ENCODE results near the gene ZNF829. TPM values are rescaled to one million over a fixed set of nuclear protein-coding genes. Genes with fewer than 3 reads are reported as not detected.

Gene ZNF829
- total RNA-seq, 1 experiment from 2014 or later, result 6.4 TPM

DNA sequence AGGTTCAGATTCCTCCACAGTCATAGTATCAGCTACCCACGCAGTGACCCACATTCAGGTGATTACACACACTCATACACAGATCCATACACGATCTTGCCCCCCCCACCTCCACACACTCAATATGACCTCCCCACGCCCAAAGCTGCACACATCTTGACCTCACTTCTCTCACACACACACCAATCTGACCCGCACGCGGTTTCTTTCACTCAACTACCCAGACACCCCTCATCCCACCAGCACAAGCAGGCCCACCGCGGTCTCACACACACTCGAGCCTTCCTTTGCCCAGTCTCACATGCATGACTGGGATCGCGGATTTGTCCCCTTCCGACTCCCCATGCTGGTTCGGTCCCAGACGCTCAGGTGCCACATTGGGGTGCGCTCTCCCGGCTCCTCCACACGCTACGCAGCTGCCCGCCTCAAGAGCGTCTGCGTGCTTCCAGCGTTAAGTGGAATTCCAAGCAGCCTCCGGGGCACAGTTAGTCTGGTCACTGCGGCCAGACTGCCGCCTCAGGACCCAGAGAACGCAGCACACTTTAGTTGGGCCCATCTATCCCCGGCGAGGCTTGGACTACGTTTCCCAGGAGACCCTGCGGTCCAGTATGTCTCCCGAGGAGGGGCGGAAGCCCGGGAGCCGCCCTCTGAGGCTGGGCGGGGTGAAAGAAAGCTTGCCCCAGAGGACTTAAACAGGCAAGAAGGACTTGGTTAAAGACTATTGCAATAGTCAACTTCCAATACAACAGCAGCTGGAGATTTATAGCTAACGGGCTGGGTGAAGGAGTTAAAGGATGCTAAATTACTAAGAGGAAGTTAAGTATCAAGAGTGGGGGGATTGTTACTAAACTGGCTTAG is 66.2 kb downstream of the ZNF829 start:
- CTCF ChIA-PET, result interaction anchor here (0.8 to 2.3 kb wide), 7 partner anchors 12 to 322 kb away, joined by 3 to 16 read pairs (median 6); partner anchors contain the start of genes ZNF260, ZNF790 and ZNF850
- peak; percentile 95 for ATAC-seq

More for the DNA sequence above, 66.2 kb downstream of the ZNF829 start:
- H3K36me3 Mint-ChIP-seq, result peaks cover 23% of the 10 kb centered on the region
- no peaks in the 10 kb centered on the region for H3K27me3 Mint-ChIP-seq (ENCODE audit: low read depth)
- peaks cover 3% of the 10 kb centered on the region for H3K4me1 Mint-ChIP-seq
- no peak overlapping the region for H3K27ac Mint-ChIP-seq
- POLR2A ChIA-PET, result interaction anchor here (0.6 to 3.6 kb wide), 9 partner anchors 12 to 360 kb away, joined by 3 to 35 read pairs (median 4); partner anchors contain the start of genes ZNF260, ZNF420, ZNF461 and ZNF790
- DNase-seq (ENCODE audit: low spot score), result peak; percentile 91
- no peak overlapping the region for H3K4me3 Mint-ChIP-seq
- TF ChIP-seq TCF7 (CRISPR knock-in tag; IDR thresholded peaks at IDR 0.05; ENCODE audit: low read depth), result no peak
- no peak for TF ChIP-seq OVOL2 (CRISPR knock-in tag; IDR thresholded peaks at IDR 0.05; ENCODE audit: borderline replicate concordance)
- no peak for TF ChIP-seq KAT7 (CRISPR knock-in tag; IDR thresholded peaks at IDR 0.05; ENCODE audit: borderline replicate concordance)
- TF ChIP-seq ARID4B (CRISPR knock-in tag; IDR thresholded peaks at IDR 0.05; ENCODE audit: borderline replicate concordance), result peak; percentile 26; the same call in 1 of the 2 replicates
- no peak for TF ChIP-seq SP1 (CRISPR knock-in tag; conservative IDR thresholded peaks at IDR 0.05)
- TF ChIP-seq GRHL2 (CRISPR knock-in tag; IDR thresholded peaks at IDR 0.05; ENCODE audit: insufficient replicate concordance, severe bottlenecking), result no peak
- no peak for TF ChIP-seq ZNF121 (CRISPR knock-in tag; IDR thresholded peaks at IDR 0.05)
- TF ChIP-seq FOXK1 (CRISPR knock-in tag; IDR thresholded peaks at IDR 0.05), result peak; percentile 17; the same call in 1 of the 2 replicates
- TF ChIP-seq ZNF416 (CRISPR knock-in tag; IDR thresholded peaks at IDR 0.05), result no peak
- TF ChIP-seq CDX4 (CRISPR knock-in tag; IDR thresholded peaks at IDR 0.05; ENCODE audit: borderline replicate concordance), result no peak
- 0 out of 2 replicates have a peak, but pooled peaks have one; percentile 41 for TF ChIP-seq ZBTB43 (CRISPR knock-in tag; IDR thresholded peaks at IDR 0.05)
- 0 out of 2 replicates have a peak, but pooled peaks have one; percentile 56 for TF ChIP-seq E2F1 (CRISPR knock-in tag; IDR thresholded peaks at IDR 0.05)
- TF ChIP-seq MAX (CRISPR knock-in tag; IDR thresholded peaks at IDR 0.05), result peak; percentile 76
- TF ChIP-seq, protein P1, sequence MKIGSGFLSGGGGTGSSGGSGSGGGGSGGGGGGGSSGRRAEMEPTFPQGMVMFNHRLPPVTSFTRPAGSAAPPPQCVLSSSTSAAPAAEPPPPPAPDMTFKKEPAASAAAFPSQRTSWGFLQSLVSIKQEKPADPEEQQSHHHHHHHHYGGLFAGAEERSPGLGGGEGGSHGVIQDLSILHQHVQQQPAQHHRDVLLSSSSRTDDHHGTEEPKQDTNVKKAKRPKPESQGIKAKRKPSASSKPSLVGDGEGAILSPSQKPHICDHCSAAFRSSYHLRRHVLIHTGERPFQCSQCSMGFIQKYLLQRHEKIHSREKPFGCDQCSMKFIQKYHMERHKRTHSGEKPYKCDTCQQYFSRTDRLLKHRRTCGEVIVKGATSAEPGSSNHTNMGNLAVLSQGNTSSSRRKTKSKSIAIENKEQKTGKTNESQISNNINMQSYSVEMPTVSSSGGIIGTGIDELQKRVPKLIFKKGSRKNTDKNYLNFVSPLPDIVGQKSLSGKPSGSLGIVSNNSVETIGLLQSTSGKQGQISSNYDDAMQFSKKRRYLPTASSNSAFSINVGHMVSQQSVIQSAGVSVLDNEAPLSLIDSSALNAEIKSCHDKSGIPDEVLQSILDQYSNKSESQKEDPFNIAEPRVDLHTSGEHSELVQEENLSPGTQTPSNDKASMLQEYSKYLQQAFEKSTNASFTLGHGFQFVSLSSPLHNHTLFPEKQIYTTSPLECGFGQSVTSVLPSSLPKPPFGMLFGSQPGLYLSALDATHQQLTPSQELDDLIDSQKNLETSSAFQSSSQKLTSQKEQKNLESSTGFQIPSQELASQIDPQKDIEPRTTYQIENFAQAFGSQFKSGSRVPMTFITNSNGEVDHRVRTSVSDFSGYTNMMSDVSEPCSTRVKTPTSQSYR (CRISPR knock-in tag; IDR thresholded peaks at IDR 0.05), result 0 out of 2 replicates have a peak, but pooled peaks have one; percentile 38
- TF ChIP-seq TEAD4 (CRISPR knock-in tag; IDR thresholded peaks at IDR 0.05), result no peak
- peak; percentile 36; the same call in 1 of the 2 replicates for TF ChIP-seq FOXP1 (CRISPR knock-in tag; IDR thresholded peaks at IDR 0.05; ENCODE audit: borderline replicate concordance)
- peak; percentile 82; the same call in 1 of the 2 replicates for TF ChIP-seq NR3C1 (CRISPR knock-in tag; conservative IDR thresholded peaks at IDR 0.05; ENCODE audit: low read depth)
- TF ChIP-seq FOXP4 (CRISPR knock-in tag; IDR thresholded peaks at IDR 0.05), result peak; percentile 15; the same call in 1 of the 2 replicates
- TF ChIP-seq ESRRA (CRISPR knock-in tag; IDR thresholded peaks at IDR 0.05; ENCODE audit: borderline replicate concordance), result no peak
- no peak for TF ChIP-seq ZMAT4 (CRISPR knock-in tag; IDR thresholded peaks at IDR 0.05)
- TF ChIP-seq ETV6 (CRISPR knock-in tag; IDR thresholded peaks at IDR 0.05), result peak; percentile 72; the same call in 1 of the 2 replicates
- peak; percentile 86 for TF ChIP-seq TP53 (CRISPR knock-in tag; IDR thresholded peaks at IDR 0.05)
- peaks cover 15% of the 10 kb centered on the region for H3K9me3 Mint-ChIP-seq
